A549 (cell line): ENCODE measurements around the gene CD300LF. TPM values are rescaled to one million over a fixed set of nuclear protein-coding genes. Genes with fewer than 3 reads are reported as not detected.

ENCODE experiments used
- ATAC-seq, 2 experiments: fragments of 200-7000 bp in 1 of 2; fragments of >200 bp in 1 of 2; cut with Nextera tagmentation in 1 of 2; cut with Tn5 transposase in 1 of 2; 3 replicates each; pipeline versions ENCODE4 v1.8.0 to v1.9.1; 2018 to 2020; ENCODE audit warnings: mild to moderate bottlenecking in 1 of 2, moderate library complexity in 1 of 2
- CTCF ChIA-PET: fragments of 300-600 bp; sonication (Branson Sonifier 250); formaldehyde crosslinking; extraction: SDS; loops from one replicate; lab custom pipeline; 2021; ENCODE audit warnings: antibody characterized with exemption, inconsistent platforms; lab: Yijun Ruan, JAX
- POLR2A ChIA-PET: fragments of 350-600 bp; formaldehyde crosslinking; extraction: SDS; loops from one replicate; lab custom pipeline; 2021; ENCODE audit warnings: antibody characterized with exemption, inconsistent platforms; lab: Yijun Ruan, JAX
- DNase-seq, 2 experiments: peaks; one replicate each; pipeline versions ENCODE4 v3.0.0 to v3.0.0-alpha.2; 2011 to 2016; ENCODE audit warnings: low read depth in 1 of 2, low spot score in 1 of 2
- FAIRE-seq: peaks from 2 replicates; lab custom pipeline; 2011; peaks lifted over from hg19 to GRCh38; lab: Jason Lieb, UNC
- H3K27ac ChIP-seq, 2 experiments: fragments of >200 bp; sonication (Bioruptor Twin); formaldehyde crosslinking; 3 replicates each; pipeline ENCODE4 v1.5.1; 2016 to 2017
- H3K4me1 ChIP-seq: fragments of >200 bp; sonication (Bioruptor Twin); formaldehyde crosslinking; 3 replicates; pipeline ENCODE4 v1.6.1; 2016
- H3K4me2 ChIP-seq: fragments of >200 bp; sonication (Bioruptor Twin); formaldehyde crosslinking; 3 replicates; pipeline ENCODE4 v1.6.1; 2016
- H3K4me3 ChIP-seq: fragments of >200 bp; sonication (Bioruptor Twin); formaldehyde crosslinking; 3 replicates; pipeline ENCODE4 v1.5.1; 2016
- H3K9me3 ChIP-seq: fragments of >200 bp; sonication (Bioruptor Twin); formaldehyde crosslinking; 3 replicates; pipeline ENCODE4 v1.6.1; 2016
- CBX8 ChIP-seq: fragments of 200-600 bp; sonication (generic); IDR thresholded peaks from 2 replicates; pipeline ENCODE4 v1.6.1; 2016
- CEBPB ChIP-seq, 2 experiments: fragments of >200 bp in 1 of 2; sonication (Bioruptor Twin) in 1 of 2; formaldehyde crosslinking in 1 of 2; IDR thresholded peaks; 2 replicates each; pipeline ENCODE4 v1.6.1; 2012 to 2016
- CHD2 ChIP-seq: fragments of 150-350 bp; IDR thresholded peaks from 2 replicates; pipeline ENCODE4 v1.6.1; 2014; ENCODE audit warnings: low read length; ENCODE audit not compliant: partially characterized antibody
- EHF ChIP-seq: fragments of 250-450 bp; sonication (Bioruptor Pico); IDR thresholded peaks from 2 replicates; pipeline ENCODE4 v1.5.0; 2020; ENCODE audit warnings: mild to moderate bottlenecking
- FOSL2 ChIP-seq, 2 experiments: fragments of 450-650 bp in 1 of 2; fragments of >200 bp in 1 of 2; sonication (Bioruptor Twin) in 1 of 2; formaldehyde crosslinking; IDR thresholded peaks; 2 replicates each; pipeline versions ENCODE4 v1.5.0 to v1.6.1; 2016 to 2020; ENCODE audit warnings: mild to moderate bottlenecking in 1 of 2, moderate library complexity in 1 of 2
- GATA3 ChIP-seq: IDR thresholded peaks from 2 replicates; pipeline ENCODE4 v1.6.1; 2012; ENCODE audit warnings: borderline replicate concordance
- HOXA7 ChIP-seq: fragments of 250-450 bp; sonication (Bioruptor Pico); IDR thresholded peaks from 2 replicates; pipeline ENCODE4 v1.5.0; 2020; ENCODE audit warnings: mild to moderate bottlenecking, moderate library complexity
- JUN ChIP-seq, 2 experiments: fragments of >200 bp; sonication (Bioruptor Twin); formaldehyde crosslinking; IDR thresholded peaks; 2 replicates in 1 of 2; 3 replicates in 1 of 2; pipeline ENCODE4 v1.6.1; 2016 to 2017
- KDM5A ChIP-seq: fragments of 200-600 bp; sonication (generic); IDR thresholded peaks from 2 replicates; pipeline ENCODE4 v1.6.1; 2016; ENCODE audit warnings: antibody characterized with exemption, mild to moderate bottlenecking
- MAFK ChIP-seq: fragments of 450-650 bp; IDR thresholded peaks from 2 replicates; pipeline ENCODE4 v1.6.1; 2014; ENCODE audit not compliant: partially characterized antibody
- MAZ ChIP-seq: fragments of 150-350 bp; IDR thresholded peaks from 2 replicates; pipeline ENCODE4 v1.6.1; 2014; ENCODE audit warnings: antibody characterized with exemption, low read depth, low read length, borderline replicate concordance
- PHF8 ChIP-seq: fragments of 200-600 bp; sonication (generic); IDR thresholded peaks from 2 replicates; pipeline ENCODE4 v1.6.1; 2016; ENCODE audit warnings: low read depth, mild to moderate bottlenecking, antibody characterized with exemption, moderate library complexity, borderline replicate concordance
- POLR2A ChIP-seq: IDR thresholded peaks from 2 replicates; pipeline ENCODE4 v1.6.1; 2012; ENCODE audit warnings: mild to moderate bottlenecking, low read length
- RAD21 ChIP-seq, 2 experiments: fragments of >200 bp in 1 of 2; sonication (Bioruptor Twin) in 1 of 2; formaldehyde crosslinking in 1 of 2; IDR thresholded peaks in 1 of 2; conservative IDR thresholded peaks in 1 of 2; 2 replicates in 1 of 2; 3 replicates in 1 of 2; pipeline ENCODE4 v1.6.1; 2012 to 2018; ENCODE audit warnings: inconsistent platforms in 1 of 2
- RNF2 ChIP-seq: fragments of 200-600 bp; sonication (generic); IDR thresholded peaks from 2 replicates; pipeline ENCODE4 v1.6.1; 2016; ENCODE audit warnings: low read depth, mild to moderate bottlenecking, antibody characterized with exemption, moderate library complexity, borderline replicate concordance
- SREBF2 ChIP-seq: fragments of 450-650 bp; IDR thresholded peaks from 2 replicates; pipeline ENCODE4 v1.6.1; 2014; ENCODE audit warnings: mild to moderate bottlenecking, moderate library complexity
- TP53 ChIP-seq: fragments of 250-450 bp; sonication (Bioruptor Pico); IDR thresholded peaks from 2 replicates; pipeline ENCODE4 v1.5.0; 2021; ENCODE audit warnings: mild to moderate bottlenecking, moderate library complexity
- ZNF302 ChIP-seq: fragments of 250-450 bp; sonication (Bioruptor Pico); IDR thresholded peaks from 2 replicates; pipeline ENCODE4 v1.9.0; 2021; ENCODE audit warnings: inconsistent platforms, mild to moderate bottlenecking, moderate library complexity
- WGBS: methylation state at CpG from one replicate; pipeline ENCODE4 v1.1.6; 2017; ENCODE audit errors: missing lambda C conversion rate; 5-methylcytosine and 5-hydroxymethylcytosine counted together
- polyA plus RNA-seq, 4 experiments: library from polyadenylated mRNA; depleted of rRNA in 3 of 4; stranded (reverse); fragments of >200 nt; fragmentation: RNase III in 1 of 4; extraction: RNeasy Plus Mini Kit Qiagen cat#74134 plus additional on column Dnase treatment in 1 of 4; gene quantifications; 2 replicates in 3 of 4; 3 replicates in 1 of 4; pipeline ENCODE4 v1.2.3, GENCODE V29; 2011 to 2017
- TF ChIP-seq, protein P1 (sequence below): IDR thresholded peaks from 2 replicates; pipeline ENCODE4 v1.6.1; 2012; ENCODE audit warnings: low read depth, borderline replicate concordance
- TF ChIP-seq, protein P2 (sequence below): IDR thresholded peaks from 2 replicates; pipeline ENCODE4 v1.6.1; 2012
- TF ChIP-seq, protein P3 (sequence below): fragments of >200 bp; sonication (Bioruptor Twin); formaldehyde crosslinking; IDR thresholded peaks from 3 replicates; pipeline ENCODE4 v1.6.1; 2016

CD300LF gene
- polyA plus RNA-seq, 2 of the 4 experiments (the other 2 are of a cell fraction), result not detected

DNA sequence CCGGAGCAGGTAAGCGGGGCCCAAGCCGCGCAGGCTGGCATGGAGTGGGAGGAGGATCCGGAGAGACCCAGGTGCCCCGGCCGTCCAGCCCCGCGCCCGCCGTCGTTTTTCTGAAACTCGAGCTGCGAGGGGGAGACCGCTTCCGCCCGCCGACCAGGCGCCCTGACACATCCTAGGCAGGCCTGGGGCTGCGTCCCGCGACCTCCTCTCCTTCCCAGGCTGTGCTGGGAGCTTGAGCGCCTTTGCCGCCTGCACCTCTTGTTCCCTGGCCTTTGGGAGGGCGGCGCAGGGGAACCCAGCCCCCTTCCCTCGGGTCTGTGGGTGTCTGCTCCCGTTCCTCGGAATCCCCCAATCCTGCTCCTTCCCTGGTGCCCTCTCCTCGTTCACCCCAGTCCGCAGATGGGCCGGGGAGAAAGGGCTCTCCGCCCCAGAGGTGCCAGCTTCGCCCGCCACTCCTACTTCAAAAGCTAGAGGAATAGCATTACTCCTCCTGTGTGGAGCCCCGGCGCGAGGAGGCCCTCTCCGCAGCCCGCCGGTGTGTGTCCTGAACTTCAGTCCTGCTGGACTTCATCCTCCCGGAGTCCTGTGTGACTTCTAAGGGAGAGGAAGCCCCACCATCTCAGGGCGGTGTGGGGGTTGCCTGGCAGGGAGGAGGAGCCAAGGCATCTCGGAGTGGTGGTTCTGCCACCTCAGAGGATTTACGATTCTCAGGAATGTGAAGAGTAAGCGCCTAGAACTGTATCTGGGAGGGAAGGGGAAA, 36.7 kb upstream of the CD300LF start:
- FAIRE-seq, result no peak
- peak; percentile 7 to 8; a peak in 4 of 6 replicates for ATAC-seq
- Histone ChIP-seq H3K4me1 (peaks cover 30% of the 10 kb centered on the region), H3K9me3 (no peaks in the 10 kb centered on the region), H3K27ac (peak overlapping the region; percentile 71 to 87)
- DNase-seq, result no peak
- TF ChIP-seq CBX8, result no peak
- no peak for TF ChIP-seq CEBPB (IDR thresholded peaks at IDR 0.05)
- TF ChIP-seq, protein P1, sequence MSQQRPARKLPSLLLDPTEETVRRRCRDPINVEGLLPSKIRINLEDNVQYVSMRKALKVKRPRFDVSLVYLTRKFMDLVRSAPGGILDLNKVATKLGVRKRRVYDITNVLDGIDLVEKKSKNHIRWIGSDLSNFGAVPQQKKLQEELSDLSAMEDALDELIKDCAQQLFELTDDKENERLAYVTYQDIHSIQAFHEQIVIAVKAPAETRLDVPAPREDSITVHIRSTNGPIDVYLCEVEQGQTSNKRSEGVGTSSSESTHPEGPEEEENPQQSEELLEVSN, result 0 out of 2 replicates have a peak, but pooled peaks have one; percentile 8
- TF ChIP-seq, all 56 proteins: peak for 1
- WGBS, result 26% methylated on average over 34 of the region's 46 CpGs
- H3K4me3 ChIP-seq, result peak overlapping the region; percentile 76
- H3K4me2 ChIP-seq, result peak overlapping the region; percentile 90
- POLR2A ChIA-PET, result interaction anchor here (1.0 to 1.7 kb wide), 7 partner anchors 10 to 124 kb away, joined by 3 to 15 read pairs (median 4); partner anchors contain the start of gene FDXR
- CTCF ChIA-PET, result interaction anchor here (0.6 to 21.5 kb wide), 9 partner anchors 11 to 183 kb away, joined by 3 to 705 read pairs (median 4); partner anchors contain the start of gene NAT9

DNA sequence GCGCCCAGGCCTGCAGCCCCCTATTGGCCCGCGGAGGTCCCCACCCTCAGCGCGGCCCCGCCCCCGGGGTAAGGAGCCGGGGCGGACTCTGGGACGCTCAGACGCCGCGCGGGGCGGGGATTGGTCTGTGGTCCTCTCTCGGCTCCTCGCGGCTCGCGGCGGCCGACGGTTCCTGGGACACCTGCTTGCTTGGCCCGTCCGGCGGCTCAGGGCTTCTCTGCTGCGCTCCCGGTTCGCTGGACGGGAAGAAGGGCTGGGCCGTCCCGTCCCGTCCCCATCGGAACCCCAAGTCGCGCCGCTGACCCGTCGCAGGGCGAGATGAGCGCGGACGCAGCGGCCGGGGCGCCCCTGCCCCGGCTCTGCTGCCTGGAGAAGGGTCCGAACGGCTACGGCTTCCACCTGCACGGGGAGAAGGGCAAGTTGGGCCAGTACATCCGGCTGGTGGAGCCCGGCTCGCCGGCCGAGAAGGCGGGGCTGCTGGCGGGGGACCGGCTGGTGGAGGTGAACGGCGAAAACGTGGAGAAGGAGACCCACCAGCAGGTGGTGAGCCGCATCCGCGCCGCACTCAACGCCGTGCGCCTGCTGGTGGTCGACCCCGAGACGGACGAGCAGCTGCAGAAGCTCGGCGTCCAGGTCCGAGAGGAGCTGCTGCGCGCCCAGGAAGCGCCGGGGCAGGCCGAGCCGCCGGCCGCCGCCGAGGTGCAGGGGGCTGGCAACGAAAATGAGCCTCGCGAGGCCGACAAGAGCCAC, 36.0 kb upstream of the CD300LF start, which contains the start of gene NHERF1:
TSS of gene NHERF1 (plus strand) at position 100 of the 750 bp plus-strand sequence. CDS start at position 319, 219 bp downstream.
- ChIA-PET CTCF (interaction anchor here (1.1 to 21.5 kb wide), 9 partner anchors 12 to 182 kb away, joined by 3 to 705 read pairs (median 26); partner anchors contain the start of genes NAT9 and RAB37), POLR2A (interaction anchor here (0.6 to 1.7 kb wide), 8 partner anchors 11 to 124 kb away, joined by 3 to 15 read pairs (median 4); partner anchors contain the start of gene FDXR)
- FAIRE-seq (no peak), DNase-seq (peak; percentile 59 to 90), ATAC-seq (peak; percentile 86 to 96)
- Histone ChIP-seq H3K4me1 (peaks cover 30% of the 10 kb centered on the region), H3K27ac (peak within 1 kb of the TSS; percentile 71 to 88), H3K4me2 (peak within 1 kb of the TSS; percentile 90), H3K4me3 (peak within 1 kb of the TSS; percentile 76), H3K9me3 (no peaks in the 10 kb centered on the region)
- 1% methylated on average over 72 of the region's 90 CpGs for WGBS
- 0 out of 2 replicates have a peak, but pooled peaks have one; percentile 49 for TF ChIP-seq KDM5A
- TF ChIP-seq MAFK, result no peak
- TF ChIP-seq POLR2A, result peak; percentile 99
- no peak; the same call in 1 of the 2 replicates for TF ChIP-seq TP53 (CRISPR knock-in tag)
- TF ChIP-seq, protein P2, sequence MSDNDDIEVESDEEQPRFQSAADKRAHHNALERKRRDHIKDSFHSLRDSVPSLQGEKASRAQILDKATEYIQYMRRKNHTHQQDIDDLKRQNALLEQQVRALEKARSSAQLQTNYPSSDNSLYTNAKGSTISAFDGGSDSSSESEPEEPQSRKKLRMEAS, result peak; percentile 74; the same call in 1 of the 2 replicates
- TF ChIP-seq, protein P1, result peak; percentile 11; the same call in 1 of the 2 replicates
- TF ChIP-seq GATA3, result no peak
- TF ChIP-seq PHF8, result peak; percentile 84
- TF ChIP-seq CHD2, result no peak
- TF ChIP-seq RNF2, result peak; percentile 84; the same call in 1 of the 2 replicates
- TF ChIP-seq SREBF2, result no peak
- no peak for TF ChIP-seq FOSL2 (IDR thresholded peaks at IDR 0.05)
- no peak for TF ChIP-seq FOSL2 (CRISPR knock-in tag; IDR thresholded peaks at IDR 0.05)
- peak; percentile 72 to 84; a peak in 3 of 5 replicates for TF ChIP-seq JUN (IDR thresholded peaks at IDR 0.05)
- TF ChIP-seq MAZ, result 0 out of 2 replicates have a peak, but pooled peaks have one; percentile 10
- no peak for TF ChIP-seq EHF
- TF ChIP-seq, protein P3, sequence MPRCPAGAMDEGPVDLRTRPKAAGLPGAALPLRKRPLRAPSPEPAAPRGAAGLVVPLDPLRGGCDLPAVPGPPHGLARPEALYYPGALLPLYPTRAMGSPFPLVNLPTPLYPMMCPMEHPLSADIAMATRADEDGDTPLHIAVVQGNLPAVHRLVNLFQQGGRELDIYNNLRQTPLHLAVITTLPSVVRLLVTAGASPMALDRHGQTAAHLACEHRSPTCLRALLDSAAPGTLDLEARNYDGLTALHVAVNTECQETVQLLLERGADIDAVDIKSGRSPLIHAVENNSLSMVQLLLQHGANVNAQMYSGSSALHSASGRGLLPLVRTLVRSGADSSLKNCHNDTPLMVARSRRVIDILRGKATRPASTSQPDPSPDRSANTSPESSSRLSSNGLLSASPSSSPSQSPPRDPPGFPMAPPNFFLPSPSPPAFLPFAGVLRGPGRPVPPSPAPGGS, result peak; percentile 93
- no peak for TF ChIP-seq ZNF302 (CRISPR knock-in tag)
- peak in 1 of 2 experiments; percentile 36; a peak in 1 of 5 replicates for TF ChIP-seq RAD21 (conservative IDR thresholded peaks at IDR 0.05 in 1 of 2, IDR thresholded peaks at IDR 0.05 in 1 of 2)
- TF ChIP-seq HOXA7, result no peak
